CD4-positive, alpha-beta T cell (primary cell): Measurements from ENCODE around the gene SGSH. TPM values are rescaled to one million over a fixed set of nuclear protein-coding genes. Genes with fewer than 3 reads are reported as not detected.

ENCODE experiments used
- ATAC-seq: fragments of 200-7000 bp; cut with Tn5 transposase; one replicate; pipeline ENCODE4 v1.10.0; 2022; ENCODE audit warnings: mild to moderate bottlenecking; ENCODE audit not compliant: poor library complexity
- CTCF ChIA-PET: fragments of 350-600 bp; sonication (Branson Sonifier 250); formaldehyde crosslinking; loops from one replicate; lab custom pipeline; 2021; ENCODE audit warnings: antibody characterized with exemption, inconsistent platforms; lab: Charles Lee
- POLR2A ChIA-PET: fragments of 350-600 bp; sonication (Branson Sonifier 250); formaldehyde crosslinking; loops from one replicate; lab custom pipeline; 2021; ENCODE audit warnings: antibody characterized with exemption, inconsistent platforms; lab: Charles Lee
- DNase-seq, 14 experiments: peaks; one replicate each; pipeline ENCODE4 v3.0.0-alpha.2; 2013 to 2020; ENCODE audit warnings: mixed read lengths in 2 of 14
- H3K27ac ChIP-seq, 2 donors: one replicate each; pipeline versions ENCODE4 v1.5.1 to v1.7.0; 2013; ENCODE audit warnings: low read length in 2 of 2, low read depth in 1 of 2, mild to moderate bottlenecking in 1 of 2
- H3K27me3 ChIP-seq, 2 experiments: 1 replicate in 1 of 2; 2 replicates in 1 of 2; pipeline versions ENCODE4 v1.6.1 to v1.7.0; 2013; ENCODE audit warnings: low read length in 2 of 2, control low read depth in 1 of 2, mild to moderate bottlenecking in 1 of 2, moderate library complexity in 1 of 2; ENCODE audit not compliant: insufficient read depth in 2 of 2, control insufficient read depth in 1 of 2
- H3K36me3 ChIP-seq: one replicate; pipeline ENCODE4 v1.6.1; 2013; ENCODE audit warnings: low read length, control low read depth; ENCODE audit not compliant: insufficient read depth
- H3K4me1 ChIP-seq: one replicate; pipeline ENCODE4 v1.6.1; 2013; ENCODE audit warnings: low read length, control low read depth; ENCODE audit not compliant: insufficient read depth
- H3K4me3 ChIP-seq: one replicate; pipeline ENCODE4 v1.5.1; 2013; ENCODE audit warnings: mild to moderate bottlenecking, low read length, moderate library complexity
- H3K9me3 ChIP-seq, 2 experiments: 1 replicate in 1 of 2; 2 replicates in 1 of 2; pipeline versions ENCODE4 v1.6.1 to v1.7.0; 2013; ENCODE audit warnings: low read length in 2 of 2, mild to moderate bottlenecking in 2 of 2, control low read depth in 1 of 2, moderate library complexity in 1 of 2; ENCODE audit not compliant: control insufficient read depth in 1 of 2, insufficient read depth in 1 of 2
- H3K27ac Mint-ChIP-seq: one replicate; pipeline ENCODE4 v1.8.0; 2020; ENCODE audit warnings: mixed read lengths
- H3K27me3 Mint-ChIP-seq: one replicate; pipeline ENCODE4 v1.8.0; 2021; ENCODE audit warnings: mixed read lengths
- H3K36me3 Mint-ChIP-seq: one replicate; pipeline ENCODE4 v1.8.0; 2021; ENCODE audit warnings: low read depth, mixed read lengths
- H3K4me1 Mint-ChIP-seq: one replicate; pipeline ENCODE4 v1.8.0; 2021; ENCODE audit warnings: low read depth, mixed read lengths
- H3K4me3 Mint-ChIP-seq: one replicate; pipeline ENCODE4 v1.8.0; 2020; ENCODE audit warnings: mild to moderate bottlenecking, mixed read lengths
- H3K9me3 Mint-ChIP-seq: one replicate; pipeline ENCODE4 v1.8.0; 2020; ENCODE audit warnings: mixed read lengths
- CTCF ChIP-seq: fragments of 200-600 bp; IDR thresholded peaks from one replicate; pipeline ENCODE4 v1.8.0; 2022; ENCODE audit warnings: antibody characterized with exemption, mild to moderate bottlenecking
- intact Hi-C, 2 experiments: fragments of 100-400 bp; cut with DNase I in 1 of 2; cut with micrococcal nuclease in 1 of 2; formaldehyde crosslinking; loops; one replicate each; pipeline versions ENCODE4 v1.15.1 to v1.9.0; 2023 to 2025; cut with DNase I, micrococcal nuclease
- total RNA-seq, 174 experiments: library from RNA in 2 of 174; stranded (reverse) in 2 of 174; gene quantifications; one replicate each; pipeline ENCODE4 v1.2.3 and lab custom pipeline; 2021 to 2026

Gene SGSH
- total RNA-seq, 2 experiments from 2014 or later: 97.9 to 102 TPM

- no peak for TF ChIP-seq CTCF
- H3K36me3 Mint-ChIP-seq: peaks cover 32% of the 10 kb centered on the region
- peaks cover 5% of the 10 kb centered on the region for H3K4me1 Mint-ChIP-seq
- DNase-seq (no peak), ATAC-seq (no peak)
- intact Hi-C loops: no loop called here
- ChIA-PET POLR2A (no interaction called here), CTCF (no interaction called here)
- no peak overlapping the region for H3K27ac Mint-ChIP-seq
- Histone ChIP-seq H3K27me3 (no peaks in the 10 kb centered on the region), H3K9me3 (no peaks in the 10 kb centered on the region), H3K36me3 (peaks cover 20% of the 10 kb centered on the region), H3K4me1 (peaks cover 8% of the 10 kb centered on the region), H3K27ac (no peak overlapping the region), H3K4me3 (no peak overlapping the region)
- no peaks in the 10 kb centered on the region for H3K9me3 Mint-ChIP-seq
- H3K27me3 Mint-ChIP-seq: no peaks in the 10 kb centered on the region
- H3K4me3 Mint-ChIP-seq: no peak overlapping the region
Observed at GRCh38 chr17:80248001-80248893, 28.1 kb upstream of the SGSH start.

GRCh38 chr17:80247561-80247960 lies 27.4 kb upstream of the SGSH start:
- CTCF ChIA-PET: no interaction called here

GRCh38 chr17:80246726-80247125 lies 26.6 kb upstream of the SGSH start:
- ATAC-seq: no peak
- TF ChIP-seq CTCF: no peak

More at GRCh38 chr17:80247561-80247960, 27.4 kb upstream of the SGSH start:
- no peaks in the 10 kb centered on the region for H3K27me3 Mint-ChIP-seq
- Histone ChIP-seq H3K4me3 (no peak overlapping the region), H3K36me3 (peaks cover 20% of the 10 kb centered on the region), H3K27me3 (no peaks in the 10 kb centered on the region), H3K27ac (no peak overlapping the region), H3K9me3 (no peaks in the 10 kb centered on the region), H3K4me1 (peaks cover 1% of the 10 kb centered on the region)
- ATAC-seq (no peak), DNase-seq (no peak)
- H3K36me3 Mint-ChIP-seq: peaks cover 33% of the 10 kb centered on the region
- TF ChIP-seq CTCF: no peak
- no peak overlapping the region for H3K27ac Mint-ChIP-seq
- H3K9me3 Mint-ChIP-seq: no peaks in the 10 kb centered on the region
- POLR2A ChIA-PET: no interaction called here
- no peaks in the 10 kb centered on the region for H3K4me1 Mint-ChIP-seq
- intact Hi-C loops: no loop called here
- H3K4me3 Mint-ChIP-seq: no peak overlapping the region

More at GRCh38 chr17:80246726-80247125, 26.6 kb upstream of the SGSH start:
- H3K36me3 ChIP-seq: peaks cover 26% of the 10 kb centered on the region
- ChIA-PET CTCF (no interaction called here), POLR2A (no interaction called here)
- intact Hi-C loops: no loop called here
- Mint-ChIP-seq H3K4me1 (no peaks in the 10 kb centered on the region), H3K27me3 (no peaks in the 10 kb centered on the region), H3K36me3 (peaks cover 41% of the 10 kb centered on the region), H3K9me3 (no peaks in the 10 kb centered on the region), H3K4me3 (no peak overlapping the region), H3K27ac (no peak overlapping the region)
- H3K4me3 ChIP-seq: no peak overlapping the region
- no peaks in the 10 kb centered on the region for H3K27me3 ChIP-seq
- no peak overlapping the region for H3K27ac ChIP-seq
- H3K4me1 ChIP-seq: no peaks in the 10 kb centered on the region
- DNase-seq: no peak
- H3K9me3 ChIP-seq: no peaks in the 10 kb centered on the region
